Breast epithelium (tissue), 3 donors: ENCODE measurements around the gene PSMD7.

Experiments
- POLR2A ChIP-seq: fragments of 450-650 bp; IDR thresholded peaks from one replicate; pipeline ENCODE4 v1.6.1; 2016; ENCODE audit warnings: antibody characterized with exemption, mild to moderate bottlenecking, moderate library complexity
- POLR2AphosphoS5 ChIP-seq, 3 donors: sonication (generic); formaldehyde crosslinking; IDR thresholded peaks; one replicate each; pipeline ENCODE4 v1.6.1; 2017; ENCODE audit warnings: antibody characterized with exemption in 3 of 3
- TF ChIP-seq, protein P1 (sequence below), 3 donors: fragments of 450-650 bp; IDR thresholded peaks; one replicate each; pipeline ENCODE4 v1.5.1; 2016 to 2017; ENCODE audit warnings: antibody characterized with exemption in 3 of 3, mild to moderate bottlenecking in 3 of 3, moderate library complexity in 3 of 3

DNA sequence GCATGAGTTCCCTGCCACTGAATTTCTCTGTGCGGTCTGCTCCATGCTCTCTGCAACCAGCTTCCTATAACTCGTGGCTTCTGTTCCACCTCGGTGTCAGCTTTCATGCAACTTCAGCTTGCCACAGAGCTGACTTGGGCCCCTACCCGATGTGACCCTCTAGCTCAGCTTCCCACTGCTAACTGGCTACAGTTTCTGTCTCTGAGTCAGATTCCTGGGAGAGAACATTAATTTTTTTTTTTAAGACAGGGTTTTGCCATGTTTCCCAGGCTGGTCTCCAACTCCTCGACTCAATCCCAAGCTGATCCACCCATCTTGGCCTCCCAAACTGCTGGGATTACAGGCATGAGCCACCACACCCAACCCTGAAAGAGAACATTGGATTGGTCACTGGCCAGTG lies 35.5 kb upstream of the PSMD7 start:
- TF ChIP-seq POLR2A: no peak
- TF ChIP-seq, protein P1, sequence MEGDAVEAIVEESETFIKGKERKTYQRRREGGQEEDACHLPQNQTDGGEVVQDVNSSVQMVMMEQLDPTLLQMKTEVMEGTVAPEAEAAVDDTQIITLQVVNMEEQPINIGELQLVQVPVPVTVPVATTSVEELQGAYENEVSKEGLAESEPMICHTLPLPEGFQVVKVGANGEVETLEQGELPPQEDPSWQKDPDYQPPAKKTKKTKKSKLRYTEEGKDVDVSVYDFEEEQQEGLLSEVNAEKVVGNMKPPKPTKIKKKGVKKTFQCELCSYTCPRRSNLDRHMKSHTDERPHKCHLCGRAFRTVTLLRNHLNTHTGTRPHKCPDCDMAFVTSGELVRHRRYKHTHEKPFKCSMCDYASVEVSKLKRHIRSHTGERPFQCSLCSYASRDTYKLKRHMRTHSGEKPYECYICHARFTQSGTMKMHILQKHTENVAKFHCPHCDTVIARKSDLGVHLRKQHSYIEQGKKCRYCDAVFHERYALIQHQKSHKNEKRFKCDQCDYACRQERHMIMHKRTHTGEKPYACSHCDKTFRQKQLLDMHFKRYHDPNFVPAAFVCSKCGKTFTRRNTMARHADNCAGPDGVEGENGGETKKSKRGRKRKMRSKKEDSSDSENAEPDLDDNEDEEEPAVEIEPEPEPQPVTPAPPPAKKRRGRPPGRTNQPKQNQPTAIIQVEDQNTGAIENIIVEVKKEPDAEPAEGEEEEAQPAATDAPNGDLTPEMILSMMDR (IDR thresholded peaks at IDR 0.05): no peak
- no peak for TF ChIP-seq POLR2AphosphoS5 (IDR thresholded peaks at IDR 0.05)
